K562 (cell line): ENCODE measurements around the gene DAW1. TPM values are rescaled to one million over a fixed set of nuclear protein-coding genes. Genes with fewer than 3 reads are reported as not detected.

Experiments used
- ATAC-seq: fragments of 200-7000 bp; cut with Tn5 transposase; 3 replicates; pipeline ENCODE4 v1.9.1; 2020; ENCODE audit warnings: moderate library complexity
- BruUV-seq: library from RNA; stranded (reverse); fragments of 400-500 nt; replicated peaks from 2 replicates; lab custom pipeline; 2021; lab: Mats Ljungman, UMichigan
- CTCF ChIA-PET: fragments of 300-600 bp; formaldehyde crosslinking; extraction: SDS; loops from one replicate; lab custom pipeline; 2021; ENCODE audit warnings: low intra/inter-chr PET ratio; lab: Yijun Ruan, JAX
- POLR2A ChIA-PET: fragments of 300-600, 350-650 bp; sonication (Branson Sonifier 250); formaldehyde crosslinking; extraction: SDS; loops from one replicate; lab custom pipeline; 2021; ENCODE audit warnings: antibody characterized with exemption, inconsistent platforms; lab: Yijun Ruan, JAX
- DNase-seq, 4 experiments: peaks; one replicate each; pipeline versions ENCODE4 v3.0.0 to v3.0.0-alpha.2; 2011 to 2018; ENCODE audit warnings: low spot score in 3 of 4, mixed read lengths in 3 of 4; ENCODE audit errors: extremely low read depth in 1 of 4
- FAIRE-seq: peaks from 2 replicates; lab custom pipeline; 2011; peaks lifted over from hg19 to GRCh38; lab: Jason Lieb, UNC
- H2AFZ ChIP-seq: 2 replicates; pipeline ENCODE4 v1.6.0; 2011; ENCODE audit warnings: low read depth, low read length, control low read depth, inconsistent platforms
- H3K27ac ChIP-seq: fragments of 200-600 bp; 3 replicates; pipeline ENCODE4 v1.8.0; 2011; ENCODE audit warnings: low read depth, mild to moderate bottlenecking, control low read depth, inconsistent platforms, low read length, moderate library complexity, mixed read lengths; ENCODE audit errors: extremely low read depth
- H3K27me3 ChIP-seq, 2 experiments: fragments of 300-600 bp in 1 of 2; 2 replicates in 1 of 2; 3 replicates in 1 of 2; pipeline versions ENCODE4 v1.6.0 to v1.8.0; 2011; ENCODE audit warnings: inconsistent platforms in 2 of 2, low read length in 2 of 2, mild to moderate bottlenecking in 1 of 2, mixed read lengths in 1 of 2, moderate library complexity in 1 of 2; ENCODE audit not compliant: control insufficient read depth in 2 of 2, insufficient read depth in 2 of 2
- H3K36me3 ChIP-seq: fragments of 300-600 bp; 3 replicates; pipeline ENCODE4 v1.8.0; 2011; ENCODE audit warnings: mild to moderate bottlenecking, low read length, inconsistent platforms; ENCODE audit not compliant: control insufficient read depth, insufficient read depth
- H3K4me1 ChIP-seq, 2 experiments: fragments of 200-600 bp in 1 of 2; replicated peaks in 1 of 2; 2 replicates in 1 of 2; 3 replicates in 1 of 2; pipeline versions ENCODE4 v1.5.1 to v1.8.0; 2011; ENCODE audit warnings: inconsistent platforms in 2 of 2, low read length in 2 of 2, mild to moderate bottlenecking in 1 of 2, mixed read lengths in 1 of 2, moderate library complexity in 1 of 2; ENCODE audit not compliant: control insufficient read depth in 2 of 2, insufficient read depth in 2 of 2
- H3K4me2 ChIP-seq: 2 replicates; pipeline ENCODE4 v1.6.1; 2011; ENCODE audit warnings: low read length, control low read depth, inconsistent platforms, mixed read lengths; ENCODE audit not compliant: insufficient read depth
- H3K4me3 ChIP-seq: fragments of 200-600 bp; sonication (generic), shearing (Covaris generic); 2 replicates; pipeline ENCODE4 v1.5.1; 2016; ENCODE audit warnings: control low read depth, inconsistent platforms
- H3K79me2 ChIP-seq: fragments of 200-600 bp; 3 replicates; pipeline ENCODE4 v1.8.0; 2011; ENCODE audit warnings: low read length, inconsistent platforms; ENCODE audit not compliant: control insufficient read depth, insufficient read depth
- H3K9ac ChIP-seq, 2 experiments: 2 replicates each; pipeline versions ENCODE4 v1.6.0 to v1.6.1; 2011; ENCODE audit warnings: low read depth in 2 of 2, low read length in 2 of 2, control low read depth in 1 of 2, inconsistent platforms in 1 of 2, mild to moderate bottlenecking in 1 of 2, mixed read lengths in 1 of 2; ENCODE audit not compliant: insufficient read depth in 1 of 2
- H3K9me1 ChIP-seq: one replicate; pipeline ENCODE4 v1.6.0; 2011; ENCODE audit warnings: inconsistent platforms, mild to moderate bottlenecking, low read length, moderate library complexity; ENCODE audit not compliant: control insufficient read depth, insufficient read depth
- H3K9me3 ChIP-seq: replicated peaks from 2 replicates; pipeline ENCODE4 v1.5.1; 2011; ENCODE audit warnings: low read depth, low read length, inconsistent platforms; ENCODE audit not compliant: control insufficient read depth, insufficient read depth
- H4K20me1 ChIP-seq: replicated peaks from 2 replicates; pipeline ENCODE4 v1.6.1; 2011; ENCODE audit warnings: low read length, inconsistent platforms, mixed read lengths; ENCODE audit not compliant: control insufficient read depth, insufficient read depth
- AFF1 ChIP-seq, 2 experiments: fragments of 450-650 bp; IDR thresholded peaks; 2 replicates each; pipeline ENCODE4 v1.6.1; 2018; ENCODE audit warnings: mild to moderate bottlenecking in 2 of 2, low read depth in 1 of 2; ENCODE audit not compliant: partially characterized antibody in 2 of 2
- GABPB2 ChIP-seq: fragments of 250-450 bp; sonication (Bioruptor Pico); conservative IDR thresholded peaks from 2 replicates; pipeline ENCODE4 v1.5.1; 2021; ENCODE audit warnings: mild to moderate bottlenecking
- RBBP5 ChIP-seq: fragments of 200-600 bp; sonication (generic); IDR thresholded peaks from 2 replicates; pipeline ENCODE4 v1.6.1; 2012; ENCODE audit warnings: borderline replicate concordance, mild to moderate bottlenecking, low read length, control low read depth, inconsistent platforms; ENCODE audit not compliant: insufficient read depth, poor library complexity, severe bottlenecking
- RREB1 ChIP-seq: fragments of 250-450 bp; sonication (Bioruptor Pico); IDR thresholded peaks from 2 replicates; pipeline ENCODE4 v1.4.0; 2020
- SMARCB1 ChIP-seq: IDR thresholded peaks from 2 replicates; pipeline ENCODE4 v1.6.1; 2011; ENCODE audit warnings: improper control_type of control experiment, low read depth; ENCODE audit not compliant: insufficient read length
- ZNF436 ChIP-seq: fragments of 250-450, 450-650 bp; sonication (Bioruptor Pico); formaldehyde crosslinking; IDR thresholded peaks from 2 replicates; pipeline ENCODE4 v1.7.0; 2020; ENCODE audit warnings: mild to moderate bottlenecking
- WGBS: fragments of 100-300 bp; shearing (Covaris generic); methylation state at CpG from one replicate; pipeline ENCODE4 v1.1.6; 2016; ENCODE audit warnings: low coverage, mixed read lengths; ENCODE audit not compliant: insufficient coverage; ENCODE audit errors: missing lambda C conversion rate; 5-methylcytosine and 5-hydroxymethylcytosine counted together
- in situ Hi-C: fragments of 300-500 bp; cut with MboI; formaldehyde crosslinking; loops from 4 replicates; pipeline ENCODE4 v1.15.0; 2018; ENCODE audit warnings: inconsistent platforms, mixed read lengths
- intact Hi-C: fragments of 100-400 bp; cut with micrococcal nuclease; formaldehyde crosslinking; loops from 2 replicates; pipeline ENCODE4 v1.14.2; 2022
- polyA plus RNA-seq, 8 experiments: library from polyadenylated mRNA; depleted of rRNA in 4 of 8; stranded (reverse) in 5 of 8; unstranded in 3 of 8; fragments of >200 nt; fragmentation: Nextera tagmentation in 2 of 8; fragmentation: Illumina TruSeq in 1 of 8; extraction: Ambion mirVana in 2 of 8; extraction: Trizol in 1 of 8; gene quantifications; 2 replicates each; pipeline versions ENCODE4 v1.2.1 to v1.2.3, GENCODE V29; 2011 to 2014; ENCODE audit warnings: inconsistent platforms in 1 of 8, missing spikeins in 1 of 8
- total RNA-seq, 7 experiments: library from RNA; depleted of rRNA in 6 of 7; stranded (reverse); fragments of >200 nt in 6 of 7; fragmentation: Illumina TruSeq in 2 of 7; extraction: Trizol in 2 of 7; gene quantifications; 2 replicates each; pipeline versions ENCODE4 v1.2.1 to v1.2.3, GENCODE V29; 2011 to 2021; ENCODE audit warnings: low replicate concordance in 1 of 7

Gene DAW1
- total and polyA plus RNA-seq, 9 of the 15 experiments (the other 6 are each of a cell fraction or from before 2014, with no cell fraction given), result not detected

GRCh38 chr2:227827143-227827542 lies 44.3 kb upstream of the DAW1 start:
- Histone ChIP-seq H3K27me3 (no peaks in the 10 kb centered on the region), H3K4me1 (no peaks in the 10 kb centered on the region), H3K79me2 (no peaks in the 10 kb centered on the region), H4K20me1 (no peaks in the 10 kb centered on the region), H3K36me3 (no peaks in the 10 kb centered on the region), H3K9me1 (no peaks in the 10 kb centered on the region), H3K27ac (no peak overlapping the region), H2AFZ (no peak overlapping the region)
- CTCF ChIA-PET, result no interaction called here
- POLR2A ChIA-PET, result no interaction called here
- 0% methylated on average over 6 of the region's 7 CpGs for WGBS
- no peak for FAIRE-seq
- DNase-seq, result no peak
- in situ Hi-C loops, result no loop called here
- no peak for TF ChIP-seq ZNF436
- no peak for TF ChIP-seq RBBP5
- no peak for TF ChIP-seq AFF1 (IDR thresholded peaks at IDR 0.05; ENCODE audit: low read depth in 1 of 2, partially characterized antibody in 2 of 2)
- TF ChIP-seq GABPB2, result no peak
- no peak for TF ChIP-seq RREB1 (CRISPR knock-in tag)
- TF ChIP-seq SMARCB1, result no peak
- TF ChIP-seq, all 486 proteins: peak for 0
- no peak for ATAC-seq
- no peak overlapping the region for H3K9ac ChIP-seq
- no peak overlapping the region for H3K4me2 ChIP-seq
- intact Hi-C loops, result no loop called here
- H3K4me3 ChIP-seq, result no peak overlapping the region
- no TSS peak for BruUV-seq
- no peaks in the 10 kb centered on the region for H3K9me3 ChIP-seq
